NCI-H2196 treated with DMSO at 0.1 percent for 48 hours (cell line): ENCODE data around the gene FBN1.

Source experiments
- DNase-seq: peaks from one replicate; lab custom pipeline; 2025; ENCODE audit not compliant: unreplicated experiment; lab: John Stamatoyannopoulos, UW

FBN1 gene

DNA sequence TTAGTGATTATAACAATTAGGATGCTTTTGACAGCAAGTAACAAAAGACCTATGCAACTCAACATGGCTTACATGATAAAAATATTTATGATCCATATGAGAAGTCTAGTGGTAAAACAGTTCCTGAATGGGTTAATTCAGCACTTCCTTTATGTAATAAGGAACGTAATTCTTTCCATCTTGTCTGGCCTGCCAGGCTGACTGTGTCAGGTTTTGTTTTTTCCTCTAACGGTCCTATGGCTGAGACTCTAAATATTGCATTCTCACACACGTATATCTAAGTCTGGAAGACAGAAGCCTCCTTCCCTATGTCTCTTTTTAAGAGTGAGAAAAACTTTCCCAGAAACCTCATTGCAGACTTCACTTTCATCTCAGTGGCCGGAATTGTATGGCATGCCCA, 263.6 kb downstream of the FBN1 start:
- no peak for DNase-seq

GRCh38 chr15:48380198-48380597, 265.3 kb downstream of the FBN1 start:
- DNase-seq = no peak

DNA sequence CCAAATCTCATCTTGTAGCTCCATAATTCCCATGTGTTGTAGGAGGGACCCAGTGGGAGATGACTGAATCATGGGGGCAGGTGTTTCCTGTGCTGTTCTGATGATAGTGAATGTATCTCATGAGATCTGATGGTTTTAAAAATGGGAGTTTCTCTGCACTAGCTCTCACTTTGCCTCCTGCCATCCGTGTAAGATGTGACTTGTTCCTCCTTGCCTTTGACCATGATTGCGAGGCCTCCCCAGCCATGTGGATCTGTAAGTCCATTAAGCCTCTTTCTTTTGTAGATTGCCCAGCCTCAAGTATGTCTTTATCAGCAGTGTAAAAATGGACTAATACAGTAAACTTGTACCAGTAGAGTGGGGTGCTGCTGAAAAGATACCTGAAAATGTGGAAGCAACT, 269.7 kb downstream of the FBN1 start:
- no peak for DNase-seq

DNA sequence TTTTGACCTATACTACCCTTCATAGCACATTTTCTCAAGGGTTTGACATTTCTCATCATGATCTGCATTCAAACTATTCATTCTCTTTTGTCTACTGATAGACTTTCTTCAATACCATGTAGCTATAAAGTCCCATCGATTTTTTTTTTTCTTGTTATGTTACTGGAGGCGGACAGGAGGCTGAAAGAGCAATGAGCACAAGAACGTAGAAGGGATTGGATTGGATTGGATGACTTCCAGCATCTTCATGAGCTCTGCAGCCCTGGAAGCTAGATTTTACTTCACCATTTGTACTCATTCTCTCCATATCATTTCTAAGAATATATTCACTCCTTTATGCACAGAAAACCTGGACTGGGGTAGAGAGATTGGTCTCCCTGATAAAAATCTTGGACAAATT, 271.0 kb downstream of the FBN1 start:
- no peak for DNase-seq

GRCh38 chr15:48373821-48374451, 271.6 kb downstream of the FBN1 start:
- no peak for DNase-seq

DNA sequence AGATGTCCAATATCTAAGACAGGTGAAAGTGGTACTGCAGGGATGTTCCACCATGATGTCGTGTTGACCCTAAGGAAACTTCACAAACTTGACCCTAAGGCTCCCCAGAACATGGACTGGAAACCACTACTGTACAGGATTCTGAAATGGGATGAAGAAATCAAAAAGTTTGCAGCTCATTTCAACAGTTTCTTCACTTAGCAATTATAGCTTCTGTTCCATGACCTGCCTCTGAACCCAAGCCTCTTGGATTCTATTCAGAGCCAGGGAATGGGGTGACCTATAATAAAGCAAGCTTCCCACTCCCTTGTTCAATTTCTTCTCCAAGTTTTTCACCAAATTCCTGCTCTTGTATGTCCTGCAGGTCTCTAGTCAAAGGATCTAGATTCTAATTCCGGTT, 273.5 kb downstream of the FBN1 start:
- no peak for DNase-seq

DNA sequence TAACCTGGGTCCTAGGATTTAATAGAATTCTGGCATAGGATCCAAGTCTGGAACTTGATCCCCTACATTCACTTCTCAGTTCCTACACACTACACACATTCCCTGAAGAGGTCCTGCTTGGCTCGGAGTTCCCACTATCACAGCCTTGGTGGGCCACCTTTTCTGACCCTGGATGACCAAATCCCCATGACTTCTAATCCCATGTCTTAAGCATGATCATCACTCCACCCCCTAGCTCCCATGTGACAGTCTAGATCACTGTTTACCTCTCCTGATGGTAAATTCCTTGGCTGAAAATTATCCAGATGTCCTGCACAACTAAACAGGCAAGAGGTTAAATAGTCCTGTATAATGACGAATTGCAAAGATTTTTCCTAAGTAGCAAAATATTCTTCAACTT, 274.0 kb downstream of the FBN1 start:
- no peak for DNase-seq

- DNase-seq = no peak
Observed at GRCh38 chr15:48370460-48370859, 275.0 kb downstream of the FBN1 start.

- no peak for DNase-seq
Observed at GRCh38 chr15:48367483-48367882, 278.0 kb downstream of the FBN1 start.

GRCh38 chr15:48366584-48367312, 278.8 kb downstream of the FBN1 start:
- DNase-seq = no peak

DNA sequence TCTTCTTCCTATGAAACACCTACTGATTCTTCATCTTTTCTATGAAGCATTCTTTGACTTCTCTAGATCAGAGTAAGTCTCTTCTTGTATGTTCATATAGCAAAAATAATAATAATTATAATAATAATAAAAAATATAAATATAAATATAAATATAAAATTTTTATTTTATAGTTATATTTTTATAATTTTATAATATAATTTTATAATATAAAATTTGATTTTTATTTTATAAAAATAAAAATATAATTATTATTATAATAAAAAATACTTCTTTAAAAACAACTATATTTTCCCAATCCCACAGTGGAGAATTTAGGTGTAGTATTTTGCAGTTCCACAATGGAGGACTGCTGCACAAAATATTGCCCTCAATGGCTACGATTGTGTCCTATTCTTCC, 279.9 kb downstream of the FBN1 start:
- no peak for DNase-seq

GRCh38 chr15:48363474-48363873, 282.0 kb downstream of the FBN1 start:
- DNase-seq = no peak

- no peak for DNase-seq
Observed at GRCh38 chr15:48361685-48362084, 283.8 kb downstream of the FBN1 start.

GRCh38 chr15:48360841-48361240, 284.7 kb downstream of the FBN1 start:
- no peak for DNase-seq
